GM21737 (cell line): ENCODE data around the gene TASOR2.

ENCODE experiments used
- ATAC-seq: cut with Tn5 transposase; IDR thresholded peaks from one replicate; pipeline ENCODE4 v1.9.1; 2021; ENCODE audit warnings: mild to moderate bottlenecking, moderate library complexity; ENCODE audit not compliant: unreplicated experiment

TASOR2 gene

DNA sequence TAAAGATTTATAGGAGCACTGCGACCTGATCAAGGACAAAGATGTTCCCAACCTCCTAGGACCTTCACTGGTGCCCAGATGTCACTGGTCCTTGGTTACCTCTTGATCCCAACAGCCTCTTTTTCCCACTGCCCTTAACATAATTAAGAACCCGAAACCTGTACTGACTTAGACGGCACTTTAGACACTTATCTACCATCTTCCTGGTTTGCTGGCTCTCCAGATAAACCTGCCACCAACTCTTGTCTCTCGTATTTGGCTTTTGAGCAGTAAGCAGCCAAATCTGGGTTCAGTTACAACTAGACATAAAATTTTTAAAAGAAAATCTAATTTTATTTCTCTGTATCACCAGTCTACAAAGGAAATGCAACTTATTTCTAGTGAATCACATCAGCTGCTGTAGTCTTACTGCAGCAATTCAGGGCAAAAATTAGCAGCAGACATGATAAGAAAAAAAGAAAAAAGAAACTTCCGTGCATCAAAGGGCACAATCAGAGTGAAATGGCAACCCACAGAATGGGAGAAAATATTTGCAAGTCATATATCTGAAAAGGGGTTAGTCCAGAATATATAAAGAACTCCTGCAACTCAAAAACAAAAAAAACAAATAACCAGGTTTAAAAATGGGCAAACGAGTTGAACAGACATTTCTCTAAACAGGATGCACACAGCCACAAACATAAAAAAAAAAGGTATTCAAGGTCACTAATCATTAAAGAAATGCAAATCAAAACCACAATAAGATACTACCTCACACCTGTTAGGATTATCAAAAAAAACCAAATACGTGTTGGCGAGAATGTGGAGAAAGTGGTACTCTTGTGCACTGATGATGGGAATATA is 27.7 kb upstream of the TASOR2 start:
- no peak for ATAC-seq

DNA sequence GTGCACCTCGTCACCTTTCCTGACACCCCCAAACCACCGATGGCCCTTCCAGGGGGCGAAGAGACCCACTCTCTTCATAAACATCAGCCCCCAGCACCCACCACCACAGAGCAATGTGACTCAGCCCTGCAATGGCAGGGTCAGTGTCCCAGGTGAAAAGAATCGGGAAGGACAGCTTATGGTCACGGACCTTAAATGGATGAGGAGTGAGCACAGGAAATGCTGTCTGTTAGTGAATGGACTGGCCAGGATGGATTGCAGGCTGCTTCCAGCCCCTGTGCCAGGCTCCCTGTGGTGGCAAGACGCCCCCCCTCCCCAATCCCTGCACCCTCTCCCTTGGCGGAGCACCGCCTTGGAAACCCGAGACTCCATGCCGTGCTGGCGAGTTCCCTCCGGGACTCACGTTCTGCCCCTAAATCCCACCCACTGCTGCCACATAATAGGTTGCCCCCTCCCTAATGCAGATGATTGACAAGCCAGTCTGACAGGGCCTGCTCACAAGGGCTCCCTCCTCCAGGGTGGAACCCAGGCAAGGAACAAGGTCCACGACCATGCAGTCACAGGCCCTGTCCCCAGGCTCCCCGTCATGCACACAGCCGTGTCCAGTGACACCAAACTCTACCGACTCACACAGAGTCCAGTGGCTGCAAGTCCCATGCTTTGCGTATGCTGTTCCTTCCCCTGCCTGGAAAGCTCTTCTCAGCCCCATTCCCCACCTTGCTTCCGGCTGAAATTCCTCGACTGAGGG is 25.6 kb upstream of the TASOR2 start:
- ATAC-seq = no peak

DNA sequence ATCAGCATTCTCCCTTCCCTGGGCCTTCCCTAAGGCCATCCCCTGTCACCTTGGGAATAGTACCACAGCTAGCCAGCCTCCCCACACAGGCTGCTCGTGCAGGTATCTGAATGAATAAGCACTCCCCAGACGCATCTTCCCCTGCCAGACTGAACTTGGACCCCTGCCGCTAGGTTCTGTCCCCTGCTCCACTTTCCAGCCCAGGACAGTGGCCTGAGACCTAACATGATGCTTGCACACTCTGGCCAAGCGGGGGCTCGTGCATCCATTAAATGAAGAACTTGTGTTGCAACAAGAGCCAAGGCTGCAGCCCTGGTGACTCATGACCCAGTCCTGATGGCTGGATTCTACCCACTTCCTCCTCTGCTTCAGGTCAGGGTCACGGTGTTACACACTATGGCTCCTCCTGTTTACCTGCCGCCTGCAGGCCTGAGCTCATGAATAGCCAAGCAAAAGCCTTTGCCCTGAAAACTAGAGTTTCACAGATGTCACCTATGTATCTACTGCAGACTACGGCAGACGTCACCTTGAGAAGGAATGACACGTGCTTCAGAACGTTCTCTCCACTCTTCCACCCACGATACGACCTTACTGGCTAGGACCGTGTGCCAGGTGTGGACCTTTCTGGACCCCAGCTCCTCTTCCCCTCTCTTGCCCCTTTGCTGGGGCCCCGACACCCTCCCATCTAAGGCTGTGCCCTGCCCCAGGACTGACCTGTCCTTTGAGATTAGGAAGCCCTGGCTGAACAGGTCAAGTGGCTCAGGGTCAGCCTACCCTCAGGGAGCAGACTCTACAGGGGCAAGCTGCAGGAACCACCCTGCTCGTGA is 24.7 kb upstream of the TASOR2 start:
- no peak for ATAC-seq

DNA sequence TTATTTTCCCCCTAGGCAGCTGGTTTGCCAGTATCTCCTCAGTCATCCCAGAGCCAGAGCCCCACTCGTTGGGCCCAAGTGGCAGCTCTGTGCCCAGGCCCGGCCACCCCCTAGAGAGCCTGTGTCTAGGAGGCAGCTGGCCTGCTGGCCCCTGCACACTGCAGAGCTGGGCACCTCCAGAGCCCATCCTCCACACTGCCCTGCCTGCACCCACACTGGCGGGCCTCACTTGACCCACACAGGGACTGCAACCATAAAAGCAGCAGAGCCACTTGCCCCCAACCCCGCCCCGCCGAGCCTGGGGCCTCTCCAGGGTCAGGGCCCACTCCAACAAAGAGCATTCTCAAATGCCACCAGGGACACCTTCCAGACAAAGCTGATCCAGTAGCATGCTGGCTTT is 23.6 kb upstream of the TASOR2 start:
- no peak for ATAC-seq

DNA sequence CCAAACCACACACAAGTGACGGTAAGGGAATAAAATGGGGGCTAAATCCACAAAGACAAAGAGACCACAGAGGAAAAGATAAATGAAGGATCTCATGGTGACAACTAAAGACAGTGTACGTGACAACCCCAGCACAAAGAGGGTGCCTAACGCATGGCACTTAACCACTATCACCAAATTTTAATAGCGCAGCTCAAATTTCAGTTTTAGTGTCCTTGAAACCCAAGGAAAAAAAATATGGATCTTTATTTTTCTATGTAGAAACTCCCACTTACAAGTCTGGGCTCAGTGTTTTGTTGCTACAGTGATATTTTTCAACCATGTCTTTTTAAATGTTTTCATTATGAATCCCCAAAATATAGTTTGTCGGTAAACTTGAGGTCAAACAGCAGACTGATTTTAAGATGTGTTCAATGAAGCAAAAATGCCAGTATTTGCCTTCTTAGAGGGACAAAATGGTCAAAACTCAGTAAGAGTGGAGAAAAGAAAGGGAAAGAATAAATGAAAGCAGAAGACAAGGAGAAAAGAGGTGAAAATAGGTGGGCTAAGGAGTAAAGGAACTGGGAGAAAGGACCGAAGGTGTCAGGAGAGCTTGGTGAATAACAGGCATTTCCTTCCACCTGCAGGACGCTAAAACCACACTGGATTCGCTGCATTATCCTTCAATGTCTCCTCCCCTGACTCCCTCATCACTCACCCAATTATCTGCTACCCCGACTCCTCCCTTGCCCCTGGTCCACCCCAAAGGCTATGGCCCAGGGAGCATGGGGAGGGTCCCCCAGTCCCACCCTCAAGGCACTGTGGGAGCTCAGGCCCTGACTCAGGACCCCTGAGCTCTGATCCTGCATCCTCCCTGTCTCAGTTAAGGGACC is 21.7 kb upstream of the TASOR2 start:
- no peak for ATAC-seq

DNA sequence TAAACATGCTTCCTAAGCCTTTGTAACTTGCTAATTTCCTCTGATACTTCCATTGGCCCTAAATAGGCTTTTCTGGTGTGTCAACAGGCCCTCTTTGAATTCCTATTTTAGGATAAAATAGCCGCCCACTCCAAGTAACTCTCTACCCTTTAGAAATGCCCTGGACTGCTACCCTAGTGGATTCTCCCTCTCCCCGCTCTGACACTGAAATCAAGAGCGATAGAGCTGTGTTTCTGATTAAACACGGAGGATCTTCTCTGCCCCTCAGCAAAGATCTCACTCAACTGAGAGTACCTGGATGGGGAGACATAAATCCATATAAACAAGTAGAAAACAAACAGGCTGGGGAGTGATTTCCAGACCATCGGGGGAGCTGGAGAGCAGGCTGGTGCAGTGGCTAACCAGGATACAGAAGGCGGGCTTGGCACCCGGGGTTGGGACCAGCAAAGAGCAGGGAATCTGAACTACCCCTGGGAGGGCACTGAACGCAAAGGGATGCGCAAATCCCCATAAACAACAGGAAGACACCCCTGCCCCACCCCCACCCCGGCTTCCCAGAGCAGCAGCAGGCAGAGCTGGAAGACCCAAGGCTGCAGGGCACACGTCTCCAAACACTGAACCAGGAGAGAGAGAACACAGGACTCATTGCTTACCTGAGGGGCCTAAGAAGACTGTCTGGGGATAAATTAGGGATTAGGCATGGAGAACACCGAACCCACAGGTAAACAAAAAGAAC is 20.8 kb upstream of the TASOR2 start:
- no peak for ATAC-seq

DNA sequence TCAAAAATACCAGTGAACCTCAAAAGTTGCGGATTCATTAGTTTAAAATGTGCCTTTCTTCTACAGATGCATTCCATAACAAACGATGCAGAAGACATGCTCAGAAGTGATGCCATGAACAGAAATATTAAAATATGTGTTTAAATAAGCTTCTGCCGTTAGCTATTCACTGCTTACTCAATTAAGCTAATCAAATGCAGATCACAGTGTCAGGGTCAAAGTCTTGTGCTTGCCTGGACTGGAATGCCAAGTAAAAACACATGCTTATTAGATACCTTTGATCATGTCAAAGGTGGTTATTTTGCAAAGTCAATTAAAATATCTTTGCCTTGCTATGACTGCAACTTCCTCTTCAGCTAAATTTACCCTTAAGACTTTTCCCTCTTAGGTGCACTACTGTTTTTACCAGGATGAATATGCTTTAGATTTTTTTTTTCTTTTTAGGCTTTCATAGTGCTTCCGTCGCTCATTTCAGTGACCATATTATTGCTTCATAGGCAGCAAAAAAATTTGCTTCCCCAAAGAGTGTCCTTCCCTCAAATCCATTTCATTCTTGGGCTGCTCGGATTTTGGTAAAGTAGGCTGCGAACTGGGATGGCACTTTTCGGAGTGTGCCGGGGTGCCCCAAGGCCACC is 19.1 kb upstream of the TASOR2 start:
- ATAC-seq = no peak

DNA sequence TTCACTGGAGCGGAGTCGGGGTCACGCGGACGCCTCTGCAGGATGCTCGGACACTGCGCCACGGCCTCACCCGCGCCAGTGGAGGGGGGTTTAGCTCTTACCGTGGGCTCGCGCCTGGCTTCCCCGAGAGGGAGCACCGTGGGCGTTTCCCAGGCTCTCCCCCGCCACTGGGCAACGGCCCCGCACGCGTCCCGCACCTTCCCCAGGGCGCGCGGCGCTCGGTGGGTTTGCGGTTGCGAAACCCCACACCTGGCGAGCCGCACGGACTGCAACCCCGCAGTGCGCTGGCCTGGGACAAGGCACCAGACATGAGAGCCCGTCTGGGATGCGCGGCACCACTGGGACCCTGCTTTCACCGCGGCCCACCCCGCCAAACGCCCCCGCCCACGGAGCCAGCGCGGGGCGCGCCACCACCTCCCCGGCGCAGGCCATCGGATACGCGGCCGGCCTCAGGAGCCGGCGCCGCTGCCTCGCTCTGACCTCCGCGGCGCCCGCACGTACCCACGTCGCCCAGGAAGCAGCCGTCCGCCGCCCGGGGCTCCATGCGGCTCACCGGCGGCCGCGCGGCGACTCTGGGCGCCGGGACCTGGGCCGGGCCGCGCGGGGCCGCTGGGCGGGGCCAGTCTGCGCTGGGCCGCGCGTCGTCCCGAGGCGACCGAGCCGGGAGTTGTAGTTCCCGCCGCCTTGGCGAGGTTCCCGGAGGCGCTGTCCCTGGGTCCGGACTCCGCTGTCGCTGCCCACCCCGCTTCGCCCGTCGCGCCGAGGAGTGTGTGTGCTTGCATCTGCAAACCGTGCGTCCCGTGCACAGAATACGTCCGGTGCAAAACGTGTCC is 18.4 kb upstream of the TASOR2 start, which contains the start of gene ASB13:
TSS of gene ASB13 (minus strand) at position 588 of the 833 bp plus-strand sequence. CDS start at position 544, 44 bp downstream.
- ATAC-seq = peak; percentile 70

DNA sequence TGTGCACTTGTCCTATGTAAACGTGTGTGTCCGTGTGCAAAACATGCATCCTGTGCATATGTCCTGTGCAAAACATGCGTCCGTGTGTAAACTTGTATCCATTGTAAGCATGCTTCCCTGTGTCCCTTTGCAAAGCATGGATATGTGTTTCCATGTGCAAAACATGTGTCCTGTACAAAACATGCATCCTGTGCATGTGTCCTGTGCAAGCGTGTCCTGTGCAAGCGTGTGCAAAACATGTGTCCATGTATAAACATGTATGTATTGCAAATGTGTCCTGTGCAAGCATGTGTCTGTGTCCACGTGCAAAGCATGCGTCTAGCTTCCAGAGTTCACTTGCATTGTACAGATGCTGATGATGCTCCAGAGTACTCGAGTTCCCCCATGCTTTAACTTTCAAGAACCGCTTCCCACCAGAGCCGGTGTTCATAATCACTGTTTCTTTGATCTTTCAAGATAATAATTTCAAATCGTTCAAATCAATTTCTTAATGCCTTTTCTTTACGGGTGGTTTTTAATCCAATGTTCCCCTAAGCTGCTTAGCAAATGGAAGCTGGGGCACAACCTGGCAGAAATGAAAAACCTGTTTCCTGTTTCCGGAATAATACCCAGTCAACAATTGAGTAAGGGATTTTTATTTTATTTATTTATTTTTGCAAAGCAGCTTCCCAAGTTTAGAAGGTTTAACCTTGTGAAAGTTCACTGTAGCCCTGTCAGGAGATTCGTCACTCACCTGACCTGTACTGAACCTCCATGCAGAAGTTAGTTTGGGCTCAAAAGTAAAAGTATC is 17.6 kb upstream of the TASOR2 start:
- no peak for ATAC-seq

DNA sequence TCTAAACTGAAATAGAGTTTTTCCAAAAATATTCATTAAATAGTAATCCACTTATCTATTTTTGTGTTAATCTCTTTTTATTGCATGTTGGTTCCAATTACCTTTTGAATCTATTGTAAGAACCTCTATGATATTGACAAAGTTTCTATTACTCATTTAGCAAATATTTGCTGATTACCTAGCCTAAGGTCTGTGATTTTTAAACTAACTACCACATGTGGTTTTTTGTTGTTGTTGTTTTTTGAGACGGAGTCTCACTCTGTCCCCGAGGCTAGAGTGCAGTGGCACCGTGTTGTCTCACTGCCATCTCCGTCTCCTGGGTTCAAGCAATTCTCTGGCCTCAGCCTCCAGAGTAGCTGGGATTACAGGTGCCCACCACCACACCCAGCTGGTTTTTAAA is 16.2 kb upstream of the TASOR2 start:
- ATAC-seq = no peak

DNA sequence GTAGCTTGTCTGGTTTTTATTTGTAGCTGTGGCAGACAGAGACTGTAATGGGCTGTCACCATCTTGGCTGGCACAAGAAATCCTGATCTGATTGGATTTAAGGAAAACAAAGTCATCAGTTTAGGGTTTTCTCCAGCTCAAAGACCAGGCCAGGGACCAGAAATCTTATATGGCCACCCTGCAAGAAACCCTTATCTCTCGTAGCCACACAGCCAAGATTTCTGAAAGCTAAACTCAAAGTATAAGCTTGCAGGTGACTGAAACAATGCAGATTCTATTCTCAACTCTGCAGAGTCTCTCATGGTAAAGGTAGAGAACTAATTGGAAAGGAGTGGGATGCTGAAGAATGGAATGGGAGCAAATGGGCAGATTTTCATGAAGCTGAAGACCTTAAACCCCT is 15.0 kb upstream of the TASOR2 start:
- no peak for ATAC-seq

DNA sequence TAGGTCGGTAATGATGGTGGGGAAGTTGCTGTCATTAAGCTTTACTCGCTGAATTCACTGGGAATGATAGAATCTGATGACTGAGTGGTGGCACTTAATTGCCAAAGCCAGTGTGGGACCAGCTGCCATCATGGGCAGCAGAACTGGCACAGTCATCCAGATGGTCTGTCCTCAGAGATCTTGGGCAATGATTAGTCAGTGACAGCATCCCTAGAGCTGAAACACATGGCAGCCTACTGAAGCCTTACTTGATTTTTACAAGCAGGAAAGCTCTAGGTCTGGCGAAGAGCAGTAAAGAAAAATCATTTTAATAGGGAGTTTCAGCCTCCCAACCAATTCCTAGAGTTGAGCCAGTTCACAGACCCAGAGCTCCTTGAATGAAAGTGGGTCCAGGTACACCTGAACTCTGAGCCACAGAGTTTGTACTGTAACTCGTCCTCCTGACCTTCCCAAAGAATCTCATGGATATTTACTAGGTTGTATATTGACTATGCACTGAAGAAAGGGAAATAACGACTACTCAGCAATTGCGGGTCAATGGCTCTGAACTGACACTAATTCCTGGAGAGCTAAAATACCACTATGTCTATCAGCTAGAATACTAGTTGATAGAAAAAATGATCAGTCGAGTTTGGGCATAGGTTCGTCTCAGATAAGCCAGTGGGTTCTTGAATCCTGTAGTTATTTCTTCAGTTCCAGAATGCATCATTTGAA is 13.8 kb upstream of the TASOR2 start:
- ATAC-seq = no peak

DNA sequence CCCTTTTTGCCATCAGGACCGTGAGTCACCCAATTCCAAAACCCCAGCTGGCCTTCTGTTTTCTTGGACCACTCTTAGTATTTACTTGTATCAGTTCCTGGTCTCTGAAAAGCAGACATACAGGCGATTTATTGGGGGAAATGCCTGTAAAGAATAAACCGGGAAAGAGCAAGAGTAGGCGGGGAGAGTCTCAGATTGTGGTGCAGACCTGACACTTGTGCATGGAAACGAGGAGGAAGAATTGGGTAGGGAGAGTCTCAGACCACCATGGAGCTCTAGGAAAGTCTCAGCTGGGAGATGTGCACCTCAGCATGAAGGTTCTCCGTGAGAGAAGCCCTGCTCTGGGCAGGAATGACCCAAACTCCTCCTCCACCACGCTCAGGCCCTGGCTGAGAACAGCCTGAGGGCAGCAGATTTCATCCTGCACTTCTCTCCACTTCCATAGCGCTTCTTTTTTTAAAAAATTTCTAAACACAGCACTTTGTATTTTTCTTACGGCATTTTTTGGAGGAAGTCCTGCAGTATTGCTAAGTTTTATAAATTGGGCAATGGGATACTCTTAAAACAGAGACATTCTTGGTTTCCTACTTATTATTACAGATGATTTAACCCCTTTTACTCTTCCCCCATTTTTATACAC is 6.1 kb upstream of the TASOR2 start:
- no peak for ATAC-seq

DNA sequence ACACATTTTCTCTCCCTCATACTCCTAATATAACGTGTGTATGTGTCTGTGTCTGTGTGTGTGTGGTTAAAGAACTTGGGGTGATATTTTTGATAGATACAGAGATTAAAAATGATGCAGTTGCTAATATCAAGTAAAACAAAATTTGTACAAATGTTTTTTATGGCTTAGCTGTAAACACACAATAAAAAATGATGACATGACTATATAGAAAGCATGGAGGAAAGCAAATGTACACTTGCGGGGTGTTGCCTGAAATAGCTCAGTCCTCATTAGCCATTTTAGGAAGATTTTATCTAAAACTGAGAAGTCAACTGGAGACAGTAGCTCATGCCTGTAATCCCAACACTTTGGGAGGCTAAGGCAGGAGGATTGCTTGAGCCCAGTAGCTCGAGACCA is 5.6 kb upstream of the TASOR2 start:
- no peak for ATAC-seq

DNA sequence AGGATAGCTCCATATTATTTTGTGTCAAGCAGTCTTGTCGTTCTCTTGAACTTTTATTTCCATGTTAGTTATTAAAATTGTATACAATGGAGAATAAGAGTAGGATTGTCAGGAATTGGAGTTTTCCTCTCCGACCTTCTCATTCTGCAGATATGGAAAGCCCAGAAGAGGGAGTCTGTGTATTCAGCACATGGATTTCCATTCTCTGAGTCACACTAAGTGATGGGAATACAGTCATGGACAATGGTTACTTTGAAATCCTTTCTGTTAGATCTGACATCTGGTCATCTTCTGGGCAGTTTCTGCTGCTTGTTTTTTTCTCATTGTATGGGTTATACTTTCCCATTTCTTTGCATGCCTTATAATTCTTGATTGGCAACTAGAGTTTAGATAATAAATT is 5.0 kb upstream of the TASOR2 start:
- ATAC-seq = no peak

DNA sequence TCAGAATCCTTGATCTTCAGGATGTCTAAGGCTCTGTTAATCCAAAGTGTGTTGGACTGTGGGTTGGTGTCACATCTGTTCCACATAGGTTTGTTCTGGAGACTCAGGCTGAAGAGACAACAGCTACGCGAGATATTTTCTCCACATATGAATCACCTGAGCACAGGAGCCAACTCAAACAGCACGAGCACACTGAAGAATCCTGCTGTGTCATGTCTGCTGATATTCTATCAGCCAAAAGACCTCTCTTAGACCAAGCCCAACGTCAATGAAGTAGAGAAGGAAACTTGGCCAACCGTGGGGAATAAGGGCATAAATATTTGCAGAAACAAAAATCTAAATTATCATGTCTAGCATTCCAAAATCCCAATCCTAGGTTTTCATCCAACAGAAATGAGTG is 2.7 kb upstream of the TASOR2 start:
- ATAC-seq = no peak
